HG02884 (cell line): ENCODE data around the gene BEX5.
"Not testable (repeated sequence)": the region's sequence is repeated elsewhere in the genome, so short reads cannot be mapped to it uniquely, and the experiment has no call there.

ENCODE experiments used
- ATAC-seq: cut with Tn5 transposase; IDR thresholded peaks from one replicate; pipeline ENCODE4 v1.9.1; 2021; ENCODE audit warnings: mild to moderate bottlenecking, moderate library complexity; ENCODE audit not compliant: unreplicated experiment

Gene BEX5

GRCh38 chrX:102155806-102156179 lies at the start of gene BEX5:
BEX5 (minus strand) TSS chrX:102155977; CDS start chrX:102154265, 1,712 bp downstream.
- peak; percentile 81 for ATAC-seq

GRCh38 chrX:102185967-102186720 lies 30.4 kb upstream of the BEX5 start:
- ATAC-seq: no peak

- ATAC-seq: peak; percentile 33
These were observed 624 bp downstream of the BEX5 start for GRCh38 chrX:102154900-102155805.

GRCh38 chrX:102154218-102154860 lies 1.4 kb downstream of the BEX5 start:
- no peak for ATAC-seq

GRCh38 chrX:102142274-102142673 lies 13.5 kb downstream of the BEX5 start, which contains the start of gene TCEAL6:
TCEAL6 (minus strand) TSS chrX:102142481.
- not testable (repeated sequence) for ATAC-seq

GRCh38 chrX:102141631-102142030 lies 14.1 kb downstream of the BEX5 start:
- not testable (repeated sequence) for ATAC-seq

- not testable (repeated sequence) for ATAC-seq
These were observed 14.9 kb downstream of the BEX5 start for GRCh38 chrX:102140876-102141275.

GRCh38 chrX:102138064-102138463 lies 17.7 kb downstream of the BEX5 start:
- no peak for ATAC-seq

GRCh38 chrX:102129473-102129872 lies 26.3 kb downstream of the BEX5 start:
- ATAC-seq: no peak

GRCh38 chrX:102126863-102127262 lies 28.9 kb downstream of the BEX5 start:
- ATAC-seq: no peak

- ATAC-seq: not testable (repeated sequence)
These were observed 29.5 kb downstream of the BEX5 start for GRCh38 chrX:102126080-102126818.

- ATAC-seq: not testable (repeated sequence)
These were observed 30.3 kb downstream of the BEX5 start, which contains the start of gene TCEAL2 for GRCh38 chrX:102125436-102125835. TCEAL2 (plus strand) TSS chrX:102125679; CDS start chrX:102126831, 1,152 bp downstream.

- ATAC-seq: not testable (repeated sequence)
These were observed 30.8 kb downstream of the BEX5 start for GRCh38 chrX:102125014-102125413.

- no peak for ATAC-seq
These were observed 40.0 kb downstream of the BEX5 start for GRCh38 chrX:102115748-102116147.

GRCh38 chrX:102113367-102113766 lies 42.4 kb downstream of the BEX5 start:
- ATAC-seq: no peak
